Stimulated activated effector memory CD8-positive, alpha-beta T cell treated with anti-CD3 and anti-CD28 coated beads, Interleukin-12 subunit alpha, Interleukin-12 subunit beta, amount 100 ng/mL, for 72 hours (primary cell): ENCODE results near the gene RPL19.

Experiments used
- ATAC-seq: fragments of 150-1000 bp; cut with Tn5 transposase; 2 replicates; pipeline ENCODE4 v1.10.0; 2021
- DNase-seq, 2 donors: peaks; one replicate each; pipeline ENCODE4 v3.0.0; 2021 to 2022; ENCODE audit warnings: low spot score in 2 of 2
- H3K27ac Mint-ChIP-seq: one replicate; pipeline ENCODE4 v1.8.0; 2022; ENCODE audit warnings: mild to moderate bottlenecking, mixed read lengths
- H3K36me3 Mint-ChIP-seq: one replicate; pipeline ENCODE4 v1.8.0; 2022; ENCODE audit warnings: mild to moderate bottlenecking, mixed read lengths
- H3K4me1 Mint-ChIP-seq: one replicate; pipeline ENCODE4 v1.8.0; 2022; ENCODE audit warnings: mixed read lengths
- H3K4me3 Mint-ChIP-seq: one replicate; pipeline ENCODE4 v1.8.0; 2022; ENCODE audit warnings: mild to moderate bottlenecking, mixed read lengths
- H3K9me3 Mint-ChIP-seq: one replicate; pipeline ENCODE4 v1.8.0; 2022; ENCODE audit warnings: mixed read lengths

The RPL19 gene

GRCh38 chr17:39186481-39187002 is 13.5 kb upstream of the RPL19 start:
- H3K4me1 Mint-ChIP-seq: no peaks in the 10 kb centered on the region
- H3K9me3 Mint-ChIP-seq: no peaks in the 10 kb centered on the region
- H3K27ac Mint-ChIP-seq: no peak overlapping the region
- no peak overlapping the region for H3K4me3 Mint-ChIP-seq
- DNase-seq (no peak), ATAC-seq (no peak)
- H3K36me3 Mint-ChIP-seq: peaks cover 88% of the 10 kb centered on the region

GRCh38 chr17:39187152-39187830 is 12.8 kb upstream of the RPL19 start:
- no peaks in the 10 kb centered on the region for H3K9me3 Mint-ChIP-seq
- DNase-seq: no peak
- ATAC-seq: no peak
- peaks cover 3% of the 10 kb centered on the region for H3K4me1 Mint-ChIP-seq
- H3K36me3 Mint-ChIP-seq: peaks cover 88% of the 10 kb centered on the region
- H3K27ac Mint-ChIP-seq: no peak overlapping the region
- H3K4me3 Mint-ChIP-seq: no peak overlapping the region

DNA sequence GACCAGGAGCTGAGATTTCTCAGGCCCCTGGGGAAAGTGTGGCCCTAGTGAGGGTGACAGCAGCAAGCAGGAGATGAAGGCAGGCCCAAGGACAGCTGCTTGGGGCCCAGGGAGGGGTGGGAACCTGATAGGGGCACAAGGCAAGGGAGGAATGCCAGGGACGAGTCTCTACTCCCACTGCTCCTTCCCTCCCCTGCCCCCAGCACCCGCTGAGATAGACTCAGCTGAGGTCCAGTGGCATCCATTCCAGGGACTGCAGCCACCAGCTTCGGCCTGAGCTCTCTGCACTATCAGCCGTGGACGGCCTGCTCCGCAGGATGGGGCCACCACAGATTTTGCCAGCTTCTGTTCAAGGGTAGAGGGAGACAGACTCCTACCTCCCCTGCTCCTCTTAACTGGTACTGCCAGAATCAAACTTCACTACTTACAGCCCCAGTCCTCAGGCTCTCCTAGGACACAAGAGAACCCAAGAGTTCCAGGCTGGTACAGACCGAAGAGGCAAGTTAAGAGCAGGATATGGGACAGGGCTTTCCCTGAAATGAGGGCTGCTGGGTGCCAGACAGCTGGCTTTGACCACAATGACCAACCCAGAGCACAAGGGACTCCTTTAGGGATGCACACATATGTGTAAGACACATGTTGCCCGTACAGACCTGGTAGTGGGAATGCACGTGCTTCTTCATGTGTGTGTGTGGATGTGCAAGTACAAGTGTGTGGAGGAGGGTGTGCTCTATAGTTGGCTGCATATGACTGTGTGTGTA is 8.2 kb upstream of the RPL19 start:
- DNase-seq (no peak), ATAC-seq (no peak)
- Mint-ChIP-seq H3K4me1 (peaks cover 40% of the 10 kb centered on the region), H3K9me3 (no peaks in the 10 kb centered on the region), H3K36me3 (peaks cover 67% of the 10 kb centered on the region), H3K4me3 (no peak overlapping the region), H3K27ac (peak overlapping the region; percentile 63)

GRCh38 chr17:39192901-39193300 is 7.2 kb upstream of the RPL19 start:
- H3K27ac Mint-ChIP-seq: peak overlapping the region; percentile 58
- H3K9me3 Mint-ChIP-seq: no peaks in the 10 kb centered on the region
- ATAC-seq (no peak), DNase-seq (no peak)
- H3K36me3 Mint-ChIP-seq: peaks cover 57% of the 10 kb centered on the region
- H3K4me3 Mint-ChIP-seq: no peak overlapping the region
- peaks cover 41% of the 10 kb centered on the region for H3K4me1 Mint-ChIP-seq

DNA sequence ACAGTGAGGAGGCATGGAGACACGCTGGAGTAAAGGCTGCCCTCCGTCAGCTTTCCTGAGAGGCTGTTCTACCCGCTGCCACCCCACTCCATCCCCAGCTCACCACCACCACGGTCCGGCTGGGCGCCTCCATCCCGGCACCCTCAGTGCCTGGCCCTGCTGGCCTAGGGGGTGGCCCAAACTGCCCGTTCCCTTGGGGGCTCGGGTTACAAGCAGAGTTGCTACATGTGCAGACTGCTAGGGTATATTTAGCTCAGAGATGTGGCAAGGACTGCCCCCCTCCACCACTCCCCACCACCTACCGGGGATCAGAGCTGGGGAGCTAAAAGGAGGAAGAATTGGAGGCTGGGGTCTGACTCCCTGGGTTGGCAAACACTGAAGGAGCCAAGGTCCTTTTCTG is 6.7 kb upstream of the RPL19 start:
- no peaks in the 10 kb centered on the region for H3K9me3 Mint-ChIP-seq
- H3K27ac Mint-ChIP-seq: peak overlapping the region; percentile 70
- H3K4me3 Mint-ChIP-seq: no peak overlapping the region
- peaks cover 45% of the 10 kb centered on the region for H3K4me1 Mint-ChIP-seq
- no peak for ATAC-seq
- H3K36me3 Mint-ChIP-seq: peaks cover 52% of the 10 kb centered on the region
- no peak for DNase-seq

DNA sequence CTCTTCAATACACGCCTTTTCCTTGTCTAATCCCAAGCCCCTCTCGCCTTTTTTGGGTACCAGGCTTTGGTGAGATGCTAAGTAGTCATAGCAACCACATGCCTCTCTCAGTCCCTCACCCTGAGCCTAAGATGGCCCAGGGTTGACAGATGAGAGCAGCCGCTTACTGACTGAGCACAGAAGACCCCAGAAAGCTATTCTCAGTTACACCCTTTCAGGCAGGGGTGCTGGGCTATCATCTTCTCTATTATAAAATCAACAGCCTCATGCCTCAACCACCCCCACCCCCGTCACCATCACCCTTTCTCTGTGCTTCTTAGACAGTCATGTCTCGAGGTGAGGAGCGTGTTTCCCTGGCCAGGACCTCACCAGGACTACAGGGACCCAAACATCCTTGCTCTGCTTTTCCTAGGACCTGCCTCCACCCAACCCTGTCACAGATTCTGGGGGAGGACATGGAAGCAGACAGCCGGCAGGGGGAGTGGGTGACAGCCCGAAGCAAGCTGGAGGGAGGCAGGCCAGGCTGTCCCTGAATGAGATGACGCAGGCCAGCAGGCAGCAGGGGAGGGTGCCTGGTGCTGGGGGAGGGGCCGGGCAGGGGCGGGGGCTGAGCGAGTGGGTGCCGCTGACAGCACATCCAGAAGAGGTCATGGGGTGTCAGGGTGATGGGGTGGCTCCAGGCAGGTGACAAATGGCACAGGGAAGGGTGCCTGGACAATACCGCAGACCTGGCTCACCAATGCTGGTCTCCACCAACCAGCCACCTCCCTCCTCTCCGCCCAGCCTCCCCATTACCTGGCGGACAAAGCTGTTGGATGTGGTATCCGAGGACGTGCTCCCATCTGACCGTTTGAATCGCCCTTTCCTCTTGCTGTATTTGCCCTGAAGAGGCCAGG is 5.7 kb upstream of the RPL19 start:
- Mint-ChIP-seq H3K27ac (peak overlapping the region; percentile 70), H3K36me3 (peaks cover 43% of the 10 kb centered on the region), H3K4me1 (peaks cover 53% of the 10 kb centered on the region), H3K4me3 (peak overlapping the region; percentile 95), H3K9me3 (no peaks in the 10 kb centered on the region)
- ATAC-seq (no peak), DNase-seq (no peak)

DNA sequence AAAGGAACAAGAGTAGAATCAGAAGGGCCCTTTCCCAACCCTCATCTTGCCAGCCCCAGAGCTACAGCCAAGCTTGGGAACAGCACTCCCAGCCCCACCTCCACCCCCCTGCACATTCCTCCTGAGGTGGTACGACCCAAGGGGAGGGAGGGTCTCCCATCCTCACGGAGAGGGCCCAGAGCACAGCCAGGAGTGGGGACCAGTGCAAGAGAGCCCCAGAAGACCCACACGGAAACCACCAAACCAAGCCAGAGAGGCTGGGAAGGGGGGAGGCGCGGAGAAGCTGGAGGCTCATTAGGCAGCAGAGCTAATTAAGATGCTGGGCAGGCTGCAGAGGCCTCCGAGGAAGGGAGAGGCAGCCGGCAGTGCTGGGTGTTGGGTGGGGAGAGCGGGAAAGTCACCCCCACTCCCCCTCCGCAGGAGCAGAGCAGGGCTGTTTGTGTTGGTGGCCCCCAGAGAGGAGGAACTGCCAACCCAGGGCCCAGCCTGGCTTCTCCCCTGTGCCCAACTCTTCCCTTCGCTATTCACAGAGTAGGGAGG is 5.0 kb upstream of the RPL19 start:
- Mint-ChIP-seq H3K27ac (peak overlapping the region; percentile 83), H3K4me3 (peak overlapping the region; percentile 95), H3K9me3 (no peaks in the 10 kb centered on the region), H3K4me1 (peaks cover 60% of the 10 kb centered on the region), H3K36me3 (peaks cover 43% of the 10 kb centered on the region)
- no peak for DNase-seq
- no peak for ATAC-seq

GRCh38 chr17:39195568-39196160 is 4.4 kb upstream of the RPL19 start:
- H3K4me1 Mint-ChIP-seq: peaks cover 64% of the 10 kb centered on the region
- peak overlapping the region; percentile 83 for H3K27ac Mint-ChIP-seq
- H3K4me3 Mint-ChIP-seq: peak overlapping the region; percentile 95
- H3K9me3 Mint-ChIP-seq: no peaks in the 10 kb centered on the region
- DNase-seq: no peak
- ATAC-seq: no peak
- H3K36me3 Mint-ChIP-seq: peaks cover 43% of the 10 kb centered on the region

DNA sequence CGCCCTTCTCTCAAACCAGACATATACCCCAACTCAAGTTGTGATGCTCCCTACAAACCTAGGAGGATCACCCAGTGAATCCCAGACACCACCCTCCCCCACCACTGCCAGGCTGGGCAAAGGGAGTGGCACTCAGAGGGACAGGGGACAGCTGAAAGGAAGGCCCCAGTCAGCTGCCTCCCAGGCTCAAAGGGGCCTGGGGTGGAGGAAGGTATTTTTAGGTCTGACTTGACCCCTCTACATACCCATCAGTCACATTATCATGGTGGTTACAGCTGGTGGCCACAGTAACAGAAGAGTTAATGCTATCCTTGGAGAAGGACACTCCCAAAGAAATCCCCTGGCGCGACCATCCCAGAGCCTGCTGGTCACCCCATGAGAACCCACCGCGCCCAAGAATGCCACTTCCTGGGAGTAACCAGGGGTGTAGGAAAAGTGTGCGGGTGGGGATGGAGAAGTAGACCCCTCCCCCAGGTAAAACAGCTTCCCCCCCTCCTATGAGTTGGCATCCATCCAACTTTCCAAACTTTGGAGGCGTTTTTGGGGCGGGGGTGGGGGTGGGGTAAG is 3.8 kb upstream of the RPL19 start:
- DNase-seq (no peak), ATAC-seq (no peak)
- peak overlapping the region; percentile 83 for H3K27ac Mint-ChIP-seq
- H3K36me3 Mint-ChIP-seq: peaks cover 45% of the 10 kb centered on the region
- peak overlapping the region; percentile 95 for H3K4me3 Mint-ChIP-seq
- H3K4me1 Mint-ChIP-seq: peaks cover 70% of the 10 kb centered on the region
- no peaks in the 10 kb centered on the region for H3K9me3 Mint-ChIP-seq

- peak overlapping the region; percentile 95 for H3K4me3 Mint-ChIP-seq
- peaks cover 47% of the 10 kb centered on the region for H3K36me3 Mint-ChIP-seq
- no peaks in the 10 kb centered on the region for H3K9me3 Mint-ChIP-seq
- ATAC-seq (no peak), DNase-seq (no peak)
- H3K27ac Mint-ChIP-seq: peak overlapping the region; percentile 83
- peaks cover 75% of the 10 kb centered on the region for H3K4me1 Mint-ChIP-seq
Measured at GRCh38 chr17:39196808-39197291, 3.2 kb upstream of the RPL19 start.

GRCh38 chr17:39197380-39198185 is 2.5 kb upstream of the RPL19 start, which contains the start of gene CACNB1:
TSS of gene CACNB1 (minus strand) at chr17:39197669. CDS start at chr17:39197495, 174 bp downstream.
- peak within 1 kb of the TSS; percentile 95 for H3K4me3 Mint-ChIP-seq
- peak within 1 kb of the TSS; percentile 83 for H3K27ac Mint-ChIP-seq
- peaks cover 47% of the 10 kb centered on the region for H3K36me3 Mint-ChIP-seq
- ATAC-seq (peak; percentile 75), DNase-seq (peak; percentile 62 to 82)
- H3K4me1 Mint-ChIP-seq: peaks cover 76% of the 10 kb centered on the region
- H3K9me3 Mint-ChIP-seq: no peaks in the 10 kb centered on the region

GRCh38 chr17:39198186-39198566 is 1.9 kb upstream of the RPL19 start:
- Mint-ChIP-seq H3K27ac (peak overlapping the region; percentile 67), H3K36me3 (peaks cover 47% of the 10 kb centered on the region), H3K4me1 (peaks cover 75% of the 10 kb centered on the region), H3K4me3 (peak overlapping the region; percentile 95), H3K9me3 (no peaks in the 10 kb centered on the region)
- ATAC-seq (no peak), DNase-seq (no peak)

GRCh38 chr17:39199820-39200069 is 338 bp upstream of the RPL19 start:
- Mint-ChIP-seq H3K4me1 (peaks cover 72% of the 10 kb centered on the region), H3K27ac (peak overlapping the region; percentile 100), H3K9me3 (no peaks in the 10 kb centered on the region), H3K4me3 (peak overlapping the region; percentile 95), H3K36me3 (peaks cover 55% of the 10 kb centered on the region)
- ATAC-seq: peak; percentile 72
- peak; percentile 67 to 91 for DNase-seq
